Measurements from ENCODE around the gene CNTN5.

The CNTN5 gene

GRCh38 chr11:99349151-99349673, 328.5 kb downstream of the CNTN5 start:
- no peak overlapping the region for H3K27ac Mint-ChIP-seq
- DNase-seq (no peak), ATAC-seq (replicated peaks) (no peak)
- H3K4me3 Mint-ChIP-seq: no peak overlapping the region
- no peaks in the 10 kb centered on the region for H3K27me3 Mint-ChIP-seq
- no peaks in the 10 kb centered on the region for H3K9me3 Mint-ChIP-seq
- no peaks in the 10 kb centered on the region for H3K36me3 Mint-ChIP-seq
- H3K4me1 Mint-ChIP-seq: no peaks in the 10 kb centered on the region

DNA sequence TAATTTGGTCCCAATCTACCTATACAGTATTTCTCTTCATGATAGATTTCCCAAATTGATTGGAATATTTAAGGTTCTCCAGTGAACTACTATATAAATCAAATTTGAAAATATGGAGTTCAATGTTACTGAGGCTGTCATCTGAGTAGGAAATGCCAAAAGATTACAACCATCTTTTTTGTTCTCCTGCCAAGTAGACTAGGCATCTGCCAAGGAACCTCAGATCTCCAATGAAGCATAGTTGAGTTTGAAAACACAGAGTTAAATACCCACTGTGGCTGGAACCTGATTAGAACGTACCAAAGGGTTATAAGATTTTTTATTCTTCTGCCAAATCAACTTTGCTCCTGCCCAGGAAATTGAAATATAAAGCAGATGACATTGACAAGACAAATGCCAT, 330.9 kb downstream of the CNTN5 start:
- Mint-ChIP-seq H3K4me1 (no peaks in the 10 kb centered on the region), H3K4me3 (no peak overlapping the region), H3K27ac (no peak overlapping the region), H3K36me3 (no peaks in the 10 kb centered on the region), H3K9me3 (no peaks in the 10 kb centered on the region), H3K27me3 (no peaks in the 10 kb centered on the region)
- ATAC-seq (replicated peaks) (no peak), DNase-seq (no peak)

- Mint-ChIP-seq H3K4me3 (no peak overlapping the region), H3K27me3 (no peaks in the 10 kb centered on the region), H3K27ac (no peak overlapping the region), H3K4me1 (no peaks in the 10 kb centered on the region), H3K36me3 (no peaks in the 10 kb centered on the region), H3K9me3 (no peaks in the 10 kb centered on the region)
- no peak for DNase-seq
- no peak for ATAC-seq (replicated peaks)
Observed at GRCh38 chr11:99352642-99353041, 331.9 kb downstream of the CNTN5 start.

DNA sequence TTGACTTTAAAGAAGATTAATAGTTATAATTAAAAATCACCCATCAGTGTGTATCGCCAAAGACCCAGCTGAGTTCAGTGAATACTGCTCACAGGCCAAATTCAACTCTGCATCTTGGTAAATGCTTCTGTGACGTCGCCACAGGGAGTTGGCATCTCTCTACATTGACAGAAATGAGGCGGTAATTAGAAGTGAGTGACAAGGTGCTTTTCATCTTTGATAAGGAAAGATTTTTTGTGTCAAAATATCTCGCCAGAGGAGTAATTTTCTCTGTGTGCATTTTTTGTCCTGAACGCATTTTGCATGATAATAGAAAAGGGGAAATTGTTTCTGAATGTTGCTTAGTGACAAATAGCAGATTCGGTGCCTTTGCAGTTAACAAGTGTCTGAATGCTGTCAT, 345.8 kb downstream of the CNTN5 start:
- no peaks in the 10 kb centered on the region for H3K36me3 Mint-ChIP-seq

GRCh38 chr11:99368583-99368982, 347.8 kb downstream of the CNTN5 start:
- DNase-seq (no peak), ATAC-seq (replicated peaks) (no peak)
- H3K27ac Mint-ChIP-seq: no peak overlapping the region
- no peaks in the 10 kb centered on the region for H3K9me3 Mint-ChIP-seq
- H3K27me3 Mint-ChIP-seq: no peaks in the 10 kb centered on the region
- H3K4me3 Mint-ChIP-seq: no peak overlapping the region
- H3K4me1 Mint-ChIP-seq: no peaks in the 10 kb centered on the region
- H3K36me3 Mint-ChIP-seq: no peaks in the 10 kb centered on the region

More for the DNA sequence above, 345.8 kb downstream of the CNTN5 start:
- DNase-seq (no peak), ATAC-seq (replicated peaks) (no peak)
- Mint-ChIP-seq H3K27me3 (no peaks in the 10 kb centered on the region), H3K9me3 (peaks cover under 1 to 2% of the 10 kb centered on the region in 2 donors), H3K4me3 (no peak overlapping the region), H3K27ac (no peak overlapping the region), H3K4me1 (no peaks in the 10 kb centered on the region)

GRCh38 chr11:99370549-99371216, 349.9 kb downstream of the CNTN5 start:
- H3K4me3 Mint-ChIP-seq: no peak overlapping the region
- DNase-seq: no peak

DNA sequence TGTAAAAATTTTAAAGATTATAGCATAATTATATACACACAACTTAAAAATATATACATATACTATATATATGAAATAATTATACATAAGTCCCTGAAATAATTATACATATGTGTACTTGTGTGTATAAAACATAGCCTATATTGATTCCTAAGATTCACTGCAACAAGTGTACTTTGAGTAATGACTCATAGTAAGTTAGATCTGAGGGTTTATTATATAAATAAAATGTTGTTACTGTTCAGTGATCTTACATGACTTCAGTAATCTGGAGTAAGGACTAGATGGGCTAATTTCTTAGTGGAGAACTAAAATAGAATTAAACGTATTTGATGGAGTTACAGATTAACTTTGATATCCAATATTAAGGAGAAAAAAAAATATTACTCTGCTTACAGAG, 350.5 kb downstream of the CNTN5 start:
- ATAC-seq (replicated peaks): no peak
- Mint-ChIP-seq H3K36me3 (no peaks in the 10 kb centered on the region), H3K27ac (no peak overlapping the region), H3K4me1 (no peaks in the 10 kb centered on the region), H3K4me3 (no peak overlapping the region), H3K9me3 (peaks cover 0 to 3% of the 10 kb centered on the region in 2 donors), H3K27me3 (no peaks in the 10 kb centered on the region)
- DNase-seq: no peak

More at GRCh38 chr11:99370549-99371216, 349.9 kb downstream of the CNTN5 start:
- Mint-ChIP-seq H3K27me3 (no peaks in the 10 kb centered on the region), H3K4me1 (no peaks in the 10 kb centered on the region), H3K36me3 (no peaks in the 10 kb centered on the region), H3K9me3 (peaks cover 0 to 3% of the 10 kb centered on the region in 2 donors), H3K27ac (no peak overlapping the region)
- no peak for ATAC-seq (replicated peaks)

DNA sequence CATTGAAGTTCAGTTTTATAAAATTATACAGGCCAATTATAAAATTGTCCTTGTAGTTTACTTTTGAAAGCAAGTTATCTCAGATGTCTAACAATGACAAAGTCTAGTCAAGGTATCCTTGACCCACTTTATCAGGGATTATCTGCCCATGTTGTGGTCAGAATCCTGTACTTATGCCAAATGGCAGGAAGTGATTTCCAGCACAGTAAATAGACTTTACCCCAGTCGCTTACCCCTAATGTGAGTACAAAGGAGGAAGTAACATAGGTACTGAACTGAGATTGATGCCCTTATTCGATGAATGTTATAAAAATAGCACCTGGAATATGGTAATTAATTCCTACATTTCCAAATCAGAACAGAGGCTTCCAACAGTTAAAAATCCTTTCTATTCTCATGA, 355.7 kb downstream of the CNTN5 start:
- ATAC-seq (replicated peaks) (no peak), DNase-seq (no peak)
- Mint-ChIP-seq H3K4me3 (no peak overlapping the region), H3K4me1 (no peaks in the 10 kb centered on the region), H3K36me3 (no peaks in the 10 kb centered on the region), H3K27me3 (no peaks in the 10 kb centered on the region), H3K9me3 (peaks cover 0 to 3% of the 10 kb centered on the region in 2 donors), H3K27ac (no peak overlapping the region)

DNA sequence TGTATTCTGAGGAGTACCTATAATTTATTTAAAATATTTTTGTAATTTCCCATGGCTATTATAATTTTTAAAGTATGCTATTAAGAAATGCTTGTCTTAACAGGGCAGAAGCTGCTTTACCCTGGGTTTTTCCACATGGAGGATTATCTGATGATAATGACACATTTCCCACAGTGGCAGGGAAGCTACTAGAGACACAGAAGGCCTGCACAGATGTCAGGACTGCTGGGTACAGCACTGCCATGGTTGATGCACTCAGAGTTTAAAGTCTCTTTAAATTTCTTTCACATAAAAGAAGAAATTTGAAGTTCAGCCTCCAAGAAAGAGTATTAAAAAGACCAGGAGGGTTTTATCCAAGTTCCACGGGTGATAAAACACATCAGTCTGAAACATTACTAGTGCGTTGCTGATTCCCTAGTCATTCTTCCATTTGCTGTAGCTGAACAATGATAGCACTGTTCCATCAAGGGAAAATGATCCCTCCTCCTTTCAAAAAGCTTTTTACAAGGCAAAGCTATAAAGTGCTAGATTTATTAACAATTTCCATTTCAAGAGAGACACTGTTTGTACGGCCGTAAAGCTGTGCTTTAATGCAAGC, 363.0 kb downstream of the CNTN5 start:
- H3K27ac Mint-ChIP-seq: no peak overlapping the region
- no peak overlapping the region for H3K4me3 Mint-ChIP-seq
- no peaks in the 10 kb centered on the region for H3K36me3 Mint-ChIP-seq
- no peak for ATAC-seq (replicated peaks)
- DNase-seq: no peak
- no peaks in the 10 kb centered on the region for H3K27me3 Mint-ChIP-seq
- H3K4me1 Mint-ChIP-seq: no peaks in the 10 kb centered on the region
- no peaks in the 10 kb centered on the region for H3K9me3 Mint-ChIP-seq

- Mint-ChIP-seq H3K27ac (no peak overlapping the region), H3K36me3 (no peaks in the 10 kb centered on the region)
Observed at GRCh38 chr11:99391245-99391644, 370.5 kb downstream of the CNTN5 start.

DNA sequence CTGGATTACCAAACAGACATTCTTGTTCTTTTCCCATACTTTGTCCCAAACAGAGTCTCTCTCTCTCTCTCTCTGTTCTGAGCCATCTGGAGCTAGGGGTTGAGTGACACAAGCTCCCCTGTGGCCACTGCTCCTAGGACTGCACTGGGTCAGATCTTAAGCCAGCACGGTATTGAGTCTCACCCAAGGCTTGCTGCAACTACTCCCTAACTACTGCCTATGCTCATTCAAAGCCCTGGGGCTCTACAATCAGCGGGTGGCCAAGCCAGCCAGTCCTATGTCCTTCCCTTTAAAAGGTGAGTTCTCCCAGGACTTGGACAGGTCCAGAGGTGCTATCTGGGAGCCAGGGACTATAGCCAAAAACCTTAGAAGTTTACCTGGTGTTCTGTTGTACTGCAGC, 385.6 kb downstream of the CNTN5 start:
- Mint-ChIP-seq H3K27me3 (no peaks in the 10 kb centered on the region), H3K9me3 (peaks cover 2 to 8% of the 10 kb centered on the region in 2 donors), H3K4me1 (no peaks in the 10 kb centered on the region), H3K27ac (no peak overlapping the region), H3K36me3 (no peaks in the 10 kb centered on the region), H3K4me3 (no peak overlapping the region)
- DNase-seq: no peak
- ATAC-seq (replicated peaks): no peak

More at GRCh38 chr11:99391245-99391644, 370.5 kb downstream of the CNTN5 start:
- no peaks in the 10 kb centered on the region for H3K27me3 Mint-ChIP-seq
- DNase-seq (no peak), ATAC-seq (replicated peaks) (no peak)
- peaks cover 0 to 11% of the 10 kb centered on the region in 2 donors for H3K9me3 Mint-ChIP-seq
- H3K4me1 Mint-ChIP-seq: no peaks in the 10 kb centered on the region
- H3K4me3 Mint-ChIP-seq: no peak overlapping the region

GRCh38 chr11:99410636-99411035, 389.9 kb downstream of the CNTN5 start:
- H3K27ac Mint-ChIP-seq: no peak overlapping the region
- ATAC-seq (replicated peaks) (no peak), DNase-seq (no peak)
- H3K36me3 Mint-ChIP-seq: no peaks in the 10 kb centered on the region
- H3K9me3 Mint-ChIP-seq: peaks cover 2 to 4% of the 10 kb centered on the region in 2 donors
- no peaks in the 10 kb centered on the region for H3K4me1 Mint-ChIP-seq
- H3K4me3 Mint-ChIP-seq: no peak overlapping the region
- H3K27me3 Mint-ChIP-seq: no peaks in the 10 kb centered on the region

- Mint-ChIP-seq H3K27ac (no peak overlapping the region), H3K36me3 (no peaks in the 10 kb centered on the region), H3K4me1 (no peaks in the 10 kb centered on the region), H3K27me3 (no peaks in the 10 kb centered on the region), H3K9me3 (peaks cover 0 to 5% of the 10 kb centered on the region in 2 donors), H3K4me3 (no peak overlapping the region)
- ATAC-seq (replicated peaks): no peak
- DNase-seq: no peak
Observed at GRCh38 chr11:99418927-99419720, 398.4 kb downstream of the CNTN5 start.

- Mint-ChIP-seq H3K27me3 (no peaks in the 10 kb centered on the region), H3K4me3 (no peak overlapping the region), H3K36me3 (no peaks in the 10 kb centered on the region), H3K4me1 (no peaks in the 10 kb centered on the region), H3K27ac (no peak overlapping the region), H3K9me3 (peaks cover 0 to 7% of the 10 kb centered on the region in 2 donors)
- DNase-seq: no peak
- ATAC-seq (replicated peaks): no peak
Observed at GRCh38 chr11:99419991-99420390, 399.2 kb downstream of the CNTN5 start.
